ENCODE measurements around the gene GFAP. TPM values are rescaled to one million over a fixed set of nuclear protein-coding genes. Genes with fewer than 3 reads are reported as not detected.

GFAP gene
- total RNA-seq, 4 donors from 2014 or later: 2.4 to 15.3 (median 5.2) TPM

DNA sequence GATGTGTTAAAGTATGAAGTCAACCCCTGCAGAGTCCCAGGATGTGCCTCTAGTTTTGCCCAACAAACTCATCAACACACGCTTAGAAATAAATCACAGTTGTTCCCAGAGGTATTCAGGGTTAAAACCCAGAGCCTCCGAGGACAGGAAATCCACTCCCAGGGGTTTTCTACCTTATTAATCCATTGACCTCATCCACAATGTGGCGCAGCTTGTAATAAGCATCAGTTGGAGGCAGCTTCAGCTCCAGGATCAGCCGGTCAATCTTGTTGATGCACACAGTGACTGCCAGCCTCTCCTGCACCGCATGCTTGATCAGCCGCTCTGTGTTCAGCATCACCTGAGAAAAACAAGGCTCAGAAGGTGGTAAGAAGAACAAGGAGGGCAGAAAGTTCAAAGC is 39.5 kb downstream of the GFAP start:
- TF ChIP-seq CTCF (IDR thresholded peaks at IDR 0.05; ENCODE audit: low read depth): no peak

DNA sequence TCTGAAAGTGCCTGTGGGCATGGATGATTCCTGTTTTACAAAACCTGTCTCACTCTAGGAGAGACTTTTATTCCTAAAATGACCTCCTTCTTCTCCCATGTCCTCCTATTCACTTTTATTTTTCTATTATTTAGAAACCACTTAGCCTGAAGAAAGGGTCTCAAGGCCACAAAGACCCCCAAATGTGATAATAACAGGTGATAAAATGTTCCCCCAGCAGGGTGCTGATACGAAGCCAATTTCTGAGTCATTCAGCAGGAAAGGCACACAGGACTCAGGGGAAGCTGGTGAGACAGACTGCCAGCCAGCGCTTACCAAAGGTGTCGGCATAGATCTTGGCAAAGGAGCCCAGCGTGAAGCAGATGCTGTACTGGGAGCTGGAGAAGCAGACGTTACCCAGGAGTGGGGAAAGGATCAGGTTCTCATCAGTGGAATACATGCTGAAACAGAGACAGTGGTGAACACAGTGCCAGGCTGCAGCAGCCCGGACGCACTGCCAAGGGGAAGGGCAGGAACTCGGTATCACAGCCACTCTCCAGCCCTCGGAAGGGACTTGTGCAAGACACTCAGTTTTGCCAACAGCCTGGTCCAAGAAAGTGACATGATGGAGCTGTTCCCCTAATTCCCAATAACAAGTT is 43.0 kb downstream of the GFAP start:
- no peak for TF ChIP-seq CTCF (IDR thresholded peaks at IDR 0.05; ENCODE audit: low read depth)

GRCh38 chr17:44871556-44871955 is 43.7 kb downstream of the GFAP start:
- no peak for TF ChIP-seq CTCF (IDR thresholded peaks at IDR 0.05; ENCODE audit: low read depth)

- no peak for TF ChIP-seq CTCF (IDR thresholded peaks at IDR 0.05; ENCODE audit: low read depth)
These were observed 47.5 kb downstream of the GFAP start for GRCh38 chr17:44867841-44868240.

- no peak for TF ChIP-seq CTCF (IDR thresholded peaks at IDR 0.05; ENCODE audit: low read depth)
These were observed 49.4 kb downstream of the GFAP start for GRCh38 chr17:44865931-44866330.

GRCh38 chr17:44865231-44865660 is 50.1 kb downstream of the GFAP start:
- TF ChIP-seq CTCF (IDR thresholded peaks at IDR 0.05; ENCODE audit: low read depth): no peak

GRCh38 chr17:44864831-44865230 is 50.5 kb downstream of the GFAP start:
- TF ChIP-seq CTCF (IDR thresholded peaks at IDR 0.05; ENCODE audit: low read depth): no peak

Data from subcutaneous adipose tissue (tissue), 4 donors.